Stimulated activated CD4-positive, alpha-beta T cell treated with anti-CD3 and anti-CD28 coated beads, TNF-alpha, amount 100 ng/mL, for 1 hour (primary cell): ENCODE results near the gene RAB3C.
"Not testable (repeated sequence)": the region's sequence is repeated elsewhere in the genome, so short reads cannot be mapped to it uniquely, and the experiment has no call there.

Experiments
- DNase-seq, 3 donors: peaks; one replicate each; pipeline ENCODE4 v3.0.0-alpha.2; 2020; ENCODE audit warnings: low read depth in 3 of 3, low spot score in 1 of 3

The RAB3C gene

DNA sequence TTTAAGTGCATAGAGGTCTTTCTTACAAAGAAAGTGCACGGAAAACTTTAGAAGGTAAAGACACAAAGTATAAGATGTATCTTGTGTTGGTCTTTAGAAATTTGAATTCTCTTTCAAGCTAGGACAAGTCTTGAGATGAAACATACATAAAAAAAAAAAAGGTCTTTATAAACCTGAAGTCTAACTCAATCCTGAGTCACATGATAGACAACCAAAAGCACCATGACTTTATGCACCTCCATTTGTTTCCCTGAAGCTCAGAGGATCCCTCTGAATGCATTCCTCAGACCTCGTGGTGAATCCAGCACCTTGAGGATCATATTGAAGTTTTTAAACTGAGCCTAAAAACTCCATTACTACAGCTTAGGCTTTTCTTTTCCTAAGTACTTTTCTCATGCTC, 91.8 kb downstream of the RAB3C start:
- no peak for DNase-seq

- no peak for DNase-seq
Measured at GRCh38 chr5:58675341-58675740, 92.5 kb downstream of the RAB3C start.

DNA sequence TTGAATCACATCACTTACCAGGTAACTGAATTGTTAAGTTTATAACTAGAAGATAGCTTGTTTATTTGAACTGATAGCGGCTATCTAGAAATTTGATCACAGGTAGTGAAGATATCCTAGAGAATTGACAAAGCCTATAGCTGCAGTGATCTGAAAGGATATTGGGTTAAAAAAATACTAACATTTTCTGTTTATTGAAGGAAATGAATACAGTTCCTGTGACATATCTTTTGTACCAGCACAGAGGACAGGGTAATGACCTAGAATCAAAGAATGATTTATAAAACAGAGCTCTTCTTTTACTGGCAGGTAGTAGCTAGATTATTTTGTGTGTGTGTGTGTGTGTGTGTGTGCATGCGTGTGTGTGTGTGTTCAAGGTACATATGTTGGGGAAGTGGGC, 94.8 kb downstream of the RAB3C start:
- no peak for DNase-seq

- no peak for DNase-seq
Measured at GRCh38 chr5:58680503-58680902, 97.6 kb downstream of the RAB3C start.

- DNase-seq, result no peak
Measured at GRCh38 chr5:58681943-58682342, 99.1 kb downstream of the RAB3C start.

GRCh38 chr5:58683567-58683966, 100.7 kb downstream of the RAB3C start:
- DNase-seq, result no peak

DNA sequence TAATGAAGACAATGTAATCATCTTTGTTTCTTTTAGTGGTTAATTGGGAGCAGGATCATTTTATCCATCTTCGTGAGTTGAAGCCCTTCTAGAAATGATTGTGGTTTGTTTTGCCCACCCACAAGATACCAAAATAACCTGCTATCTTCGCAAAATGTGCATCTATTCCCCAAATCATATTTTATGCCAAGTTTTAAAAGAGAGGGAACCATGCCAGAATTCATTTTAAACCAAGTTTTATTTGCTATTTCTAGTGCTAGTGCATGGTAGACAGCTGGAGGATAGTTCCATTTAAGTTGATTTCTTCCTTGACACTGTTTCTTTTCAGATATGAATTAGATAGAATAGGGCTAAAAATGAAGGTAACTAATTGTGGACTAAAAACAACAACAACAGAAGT, 104.2 kb downstream of the RAB3C start:
- DNase-seq, result no peak

DNA sequence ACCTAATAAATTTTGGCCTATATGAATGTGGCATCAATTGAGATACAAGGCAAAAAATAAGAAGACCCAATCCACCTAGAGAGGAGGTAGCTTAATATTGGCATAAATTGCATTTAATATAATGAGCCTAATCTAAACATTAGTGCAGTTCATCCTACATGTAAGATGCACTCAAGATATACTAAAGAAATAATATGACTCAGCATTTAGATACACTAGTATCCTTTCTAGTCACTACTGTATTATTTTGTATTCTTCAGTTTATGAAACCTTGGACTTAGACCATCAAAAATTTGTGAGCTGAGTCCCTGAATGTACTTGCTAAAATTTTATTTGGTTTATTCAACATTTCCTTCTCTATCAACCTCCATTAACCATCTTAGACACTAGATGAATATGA, 104.7 kb downstream of the RAB3C start:
- no peak for DNase-seq

- not testable (repeated sequence) for DNase-seq
Measured at GRCh38 chr5:58699088-58699761, 116.3 kb downstream of the RAB3C start.

GRCh38 chr5:58699762-58700118, 116.9 kb downstream of the RAB3C start:
- DNase-seq, result no peak

DNA sequence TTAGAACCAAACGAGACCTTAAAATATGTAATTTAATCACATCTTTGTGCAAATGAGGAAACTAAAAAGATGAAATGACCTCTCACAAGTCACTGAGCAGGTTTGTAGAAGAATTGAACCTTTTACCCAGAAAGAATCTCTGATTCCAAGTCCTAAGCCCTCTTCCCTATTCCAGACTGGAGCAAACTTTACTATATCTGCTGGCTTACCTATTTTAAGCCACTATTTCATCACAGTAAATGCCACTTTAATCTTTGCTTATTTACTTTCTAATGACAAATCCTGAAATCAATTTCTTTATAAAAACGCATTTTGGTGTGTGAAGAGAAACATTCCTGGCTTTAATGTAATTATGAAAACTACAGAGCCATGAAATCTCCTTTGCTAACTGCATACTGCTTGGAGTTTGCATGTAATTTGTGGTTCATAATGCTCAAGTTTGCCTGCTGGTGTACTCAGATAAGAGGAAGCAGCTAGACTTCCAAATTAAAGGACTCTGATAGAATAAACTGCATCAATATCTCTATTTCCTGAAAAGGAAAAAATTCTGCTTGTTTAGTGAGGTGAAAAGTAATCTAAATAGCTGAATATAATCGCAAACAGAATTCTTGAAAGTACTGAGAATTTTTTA, 121.2 kb downstream of the RAB3C start:
- DNase-seq, result no peak

DNA sequence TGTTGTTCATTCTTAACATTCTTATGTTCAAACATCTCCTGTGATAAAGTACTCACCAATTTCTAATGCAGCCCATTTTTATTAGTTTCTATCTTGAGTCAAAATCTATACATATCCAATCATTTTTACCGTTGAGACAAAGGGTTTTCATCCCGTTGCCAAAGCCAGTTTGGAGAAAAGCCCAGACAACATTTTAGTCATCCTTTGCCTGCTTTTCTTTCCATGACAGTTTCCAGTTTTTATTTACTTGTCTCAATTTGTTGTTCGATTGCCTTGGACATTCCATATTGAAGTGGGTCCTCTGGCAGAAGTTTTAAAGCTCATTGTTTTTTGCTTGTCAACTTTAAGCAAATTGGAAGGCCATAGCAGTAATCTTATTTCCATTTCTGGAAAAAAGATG, 123.9 kb downstream of the RAB3C start:
- no peak for DNase-seq

DNA sequence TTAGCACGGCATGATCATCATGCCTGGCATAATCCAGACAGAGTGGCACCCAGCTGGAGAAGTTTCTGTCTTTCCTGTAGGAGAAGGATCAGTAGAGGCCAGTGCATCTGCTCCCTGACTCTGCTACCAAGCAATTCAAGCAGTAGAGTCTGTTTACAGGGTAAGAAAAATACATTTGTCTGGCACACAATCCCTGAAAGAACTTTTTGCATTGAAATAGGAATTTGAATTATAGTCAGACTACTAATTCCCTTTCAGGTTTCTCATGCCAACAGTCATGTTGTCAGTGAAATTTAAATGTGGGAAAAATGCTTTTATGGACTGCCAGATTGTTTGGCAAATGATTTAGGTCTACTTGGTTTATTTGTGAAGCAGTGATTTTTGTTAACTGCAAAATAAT, 125.6 kb downstream of the RAB3C start:
- DNase-seq, result no peak

DNA sequence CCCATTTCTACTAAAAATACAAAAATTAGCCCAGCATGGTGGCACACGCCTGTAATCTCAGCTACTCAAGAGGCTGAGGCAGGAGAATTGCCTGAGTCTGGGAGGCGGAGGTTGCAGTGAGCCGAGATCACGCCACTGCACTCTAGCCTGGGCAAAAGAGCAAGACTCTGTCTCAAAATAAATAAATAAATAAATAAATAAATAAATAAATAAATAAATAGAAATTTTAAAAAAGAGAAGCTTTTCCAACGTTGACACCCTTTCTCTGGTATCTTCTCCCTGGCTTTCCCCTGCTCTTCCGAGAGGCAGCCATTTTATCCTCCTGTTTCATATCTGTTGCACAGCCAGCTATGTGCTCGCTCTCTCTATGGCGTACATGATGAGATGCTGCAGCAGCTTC, 127.5 kb downstream of the RAB3C start:
- DNase-seq, result not testable (repeated sequence)

GRCh38 chr5:58710871-58711270, 128.0 kb downstream of the RAB3C start:
- DNase-seq, result no peak

DNA sequence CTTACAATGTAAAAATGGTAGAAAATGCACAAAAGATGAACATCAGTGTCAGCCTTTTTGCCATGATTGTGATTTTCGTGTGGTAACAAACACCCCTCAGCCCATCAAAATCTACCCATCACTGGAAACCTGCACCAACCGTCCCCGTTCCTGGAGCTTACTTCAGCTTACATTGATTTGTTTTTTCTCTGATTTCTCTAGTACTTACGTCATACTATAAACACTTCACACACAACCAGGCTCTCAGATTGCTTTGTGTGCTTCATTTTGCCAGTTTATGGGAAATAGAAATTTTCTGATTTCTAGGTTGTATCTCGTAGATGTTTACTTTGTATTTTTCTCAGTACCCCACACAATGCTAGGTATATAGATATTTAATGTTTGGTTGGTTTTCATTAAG, 129.1 kb downstream of the RAB3C start:
- no peak for DNase-seq

- no peak for DNase-seq
Measured at GRCh38 chr5:58714046-58714445, 131.2 kb downstream of the RAB3C start.

- no peak for DNase-seq
Measured at GRCh38 chr5:58715997-58716656, 133.3 kb downstream of the RAB3C start.

GRCh38 chr5:58716713-58717112, 133.8 kb downstream of the RAB3C start:
- DNase-seq, result no peak

DNA sequence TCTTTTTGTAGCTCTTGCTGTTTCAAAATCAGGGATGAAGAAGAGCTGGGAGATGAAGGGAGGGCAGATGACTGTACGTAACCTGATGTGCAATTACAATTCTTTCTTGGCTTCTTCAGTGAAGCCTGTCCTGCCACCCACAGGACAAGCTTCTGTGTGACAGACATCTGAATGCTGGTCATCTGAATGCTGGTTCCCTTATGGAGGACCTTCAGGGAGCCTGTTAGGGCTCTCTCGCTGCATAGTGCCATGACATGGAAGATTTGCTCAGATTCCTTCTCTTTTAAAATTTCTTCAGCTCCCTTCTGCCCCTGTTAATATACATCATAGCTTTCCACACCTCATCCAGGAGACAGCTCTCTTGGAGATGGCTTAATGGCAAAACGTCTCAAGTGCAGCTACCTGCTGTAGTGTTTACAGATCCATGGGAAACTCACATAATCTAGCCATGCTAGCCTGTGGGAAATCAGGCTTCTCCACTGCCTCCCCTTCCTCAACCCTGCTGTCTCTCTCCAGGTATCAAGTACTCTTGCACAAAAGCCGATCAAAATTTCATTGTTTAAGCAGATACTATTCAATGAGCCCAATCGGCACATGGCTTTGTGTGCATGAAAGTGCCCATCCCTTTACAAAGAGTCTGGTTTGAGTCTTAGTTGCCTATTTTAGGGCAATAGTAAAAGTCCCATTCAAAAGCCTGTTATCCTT, 134.6 kb downstream of the RAB3C start:
- no peak for DNase-seq

DNA sequence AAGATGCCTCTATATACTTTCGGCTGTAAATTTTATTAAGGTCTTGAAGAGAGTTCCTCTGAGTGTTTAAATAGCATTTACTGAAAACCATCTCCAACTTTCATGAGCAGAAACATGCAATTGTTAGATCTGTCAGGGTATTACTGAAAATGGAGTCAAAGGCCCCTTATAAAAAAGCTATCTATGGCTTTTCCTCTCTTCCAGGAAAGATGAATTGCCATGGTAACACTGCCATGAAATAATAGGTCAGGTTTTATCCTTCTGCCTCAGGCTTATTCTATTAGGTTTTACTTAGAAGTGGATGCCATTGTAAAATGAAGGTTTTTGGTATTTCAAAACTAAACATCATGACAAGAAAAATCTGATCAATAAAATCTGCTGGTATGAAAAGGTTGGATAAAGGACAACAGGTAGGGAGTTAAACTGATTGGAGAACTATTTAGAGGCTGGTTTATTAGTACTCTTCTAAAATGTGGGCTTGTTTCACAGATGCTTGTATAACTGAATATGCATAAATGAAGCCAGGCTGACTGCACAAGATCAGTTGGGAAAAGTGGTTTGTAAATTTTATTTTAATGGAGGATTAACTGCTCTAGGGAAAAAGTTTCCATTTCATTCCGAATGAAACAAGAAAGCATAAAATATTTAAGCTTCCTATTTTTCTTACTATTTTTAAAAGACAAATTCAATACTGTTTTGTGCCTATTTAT, 135.5 kb downstream of the RAB3C start:
- DNase-seq, result no peak
